Panc1 (cell line): Measurements from ENCODE around the gene ZNF593. TPM values are rescaled to one million over a fixed set of nuclear protein-coding genes. Genes with fewer than 3 reads are reported as not detected.

Experiments used
- ATAC-seq: fragments of 200-7000 bp; cut with Tn5 transposase; 2 replicates; pipeline ENCODE4 v1.9.1; 2020; ENCODE audit warnings: mild to moderate bottlenecking, moderate library complexity
- BruUV-seq: library from RNA; stranded (reverse); fragments of 400-500 nt; replicated peaks from 2 replicates; lab custom pipeline; 2021; lab: Mats Ljungman, UMichigan
- CTCF ChIA-PET: fragments of 300-600 bp; sonication (Branson Sonifier 250); formaldehyde crosslinking; loops from one replicate; lab custom pipeline; 2022; ENCODE audit warnings: antibody characterized with exemption; lab: Charles Lee
- POLR2A ChIA-PET: fragments of 300-600 bp; sonication (Branson Sonifier 250); formaldehyde crosslinking; loops from one replicate; lab custom pipeline; 2022; ENCODE audit warnings: antibody characterized with exemption; lab: Charles Lee
- DNase-seq: peaks from one replicate; pipeline ENCODE4 v3.0.0-alpha.2; 2010; ENCODE audit warnings: low read depth, low spot score
- H3K27ac ChIP-seq: 2 replicates; pipeline ENCODE4 v1.5.1; 2011; ENCODE audit warnings: mild to moderate bottlenecking, low read length, inconsistent platforms
- H3K27me3 ChIP-seq: fragments of 200-500 bp; sonication (Bioruptor generic); 2 replicates; pipeline ENCODE4 v1.6.0; 2014; ENCODE audit warnings: low read length, inconsistent platforms; ENCODE audit not compliant: control insufficient read depth, insufficient read depth
- H3K36me3 ChIP-seq: fragments of 200-500 bp; sonication (Bioruptor generic); 2 replicates; pipeline ENCODE4 v1.5.1; 2014; ENCODE audit warnings: inconsistent platforms, mild to moderate bottlenecking, low read length, moderate library complexity; ENCODE audit not compliant: control insufficient read depth, insufficient read depth
- H3K4me1 ChIP-seq: 2 replicates; pipeline ENCODE4 v1.5.1; 2011; ENCODE audit warnings: inconsistent platforms, mild to moderate bottlenecking, low read length, moderate library complexity; ENCODE audit not compliant: control insufficient read depth, insufficient read depth
- H3K4me3 ChIP-seq, 2 experiments: 2 replicates each; pipeline ENCODE4 v1.5.1; 2011 to 2012; ENCODE audit warnings: low read depth in 2 of 2, low read length in 2 of 2, mild to moderate bottlenecking in 2 of 2, inconsistent platforms in 1 of 2, moderate library complexity in 1 of 2
- H3K9me3 ChIP-seq: fragments of 200-500 bp; sonication (Bioruptor generic); 2 replicates; pipeline ENCODE4 v1.5.1; 2014; ENCODE audit warnings: low read depth, mild to moderate bottlenecking, inconsistent platforms, low read length, moderate library complexity; ENCODE audit not compliant: control insufficient read depth, insufficient read depth
- CTCF ChIP-seq: fragments of 450-650 bp; IDR thresholded peaks from 2 replicates; pipeline ENCODE4 v1.5.1; 2017; ENCODE audit warnings: mild to moderate bottlenecking
- POLR2AphosphoS5 ChIP-seq: IDR thresholded peaks from 2 replicates; pipeline ENCODE4 v1.6.1; 2012; ENCODE audit warnings: mild to moderate bottlenecking, low read depth, low read length, moderate library complexity
- REST ChIP-seq, 2 experiments: IDR thresholded peaks; 2 replicates each; pipeline ENCODE4 v1.6.1; 2011 to 2012; ENCODE audit warnings: low read depth in 2 of 2, control low read depth in 1 of 2, low read length in 1 of 2, mild to moderate bottlenecking in 1 of 2, moderate library complexity in 1 of 2; ENCODE audit not compliant: insufficient read depth in 1 of 2
- SIN3A ChIP-seq: IDR thresholded peaks from 2 replicates; pipeline ENCODE4 v1.6.1; 2012; ENCODE audit warnings: low read depth, mild to moderate bottlenecking, low read length, moderate library complexity, borderline replicate concordance; ENCODE audit not compliant: insufficient read depth
- TCF7L2 ChIP-seq: IDR thresholded peaks from 2 replicates; pipeline ENCODE4 v1.6.1; 2011; ENCODE audit warnings: mild to moderate bottlenecking, low read depth, low read length, inconsistent platforms
- in situ Hi-C: cut with HindIII; loops from 2 replicates; pipeline ENCODE4 v1.10.0; 2016; ENCODE audit warnings: low sequenced_read_pairs, low pct_unique_long_range_greater_than_20kb
- intact Hi-C: fragments of 100-400 bp; cut with micrococcal nuclease; formaldehyde crosslinking; loops from one replicate; pipeline ENCODE4 v1.10.0; 2022; ENCODE audit not compliant: unreplicated experiment
- total RNA-seq: library from RNA; stranded (reverse); gene quantifications from one replicate; pipeline ENCODE4 v1.2.1, GENCODE V29; 2021; ENCODE audit not compliant: unreplicated experiment

Gene ZNF593
- total RNA-seq, 1 experiment from 2014 or later = 108 TPM

- Histone ChIP-seq H3K4me3 (peak overlapping the region in 1 of 2 experiments; percentile 43; a peak in 3 of 4 replicates), H3K36me3 (no peaks in the 10 kb centered on the region), H3K9me3 (no peaks in the 10 kb centered on the region), H3K4me1 (0 out of 2 replicates have a peak, but pooled peaks cover 4% of the 10 kb centered on the region), H3K27ac (peak overlapping the region; percentile 35; the same call in 1 of the 2 replicates), H3K27me3 (no peaks in the 10 kb centered on the region)
- ChIA-PET POLR2A (no interaction called here), CTCF (interaction anchor here (0.7 to 1.6 kb wide), 2 partner anchors 8 to 19 kb away, joined by 3 to 6 read pairs; no protein-coding TSS in a partner anchor)
- in situ Hi-C loops = no loop called here
- intact Hi-C loops = no loop called here
- no peak for TF ChIP-seq POLR2AphosphoS5
- TF ChIP-seq REST (IDR thresholded peaks at IDR 0.05; ENCODE audit: insufficient read depth in 1 of 2, low read depth in 2 of 2, low read length in 1 of 2) = no peak
- no peak for TF ChIP-seq CTCF
- TF ChIP-seq TCF7L2 = no peak
- no peak for TF ChIP-seq SIN3A
- no TSS peak for BruUV-seq
- no peak for DNase-seq
- no peak for ATAC-seq
Measured at GRCh38 chr1:26142159-26142558, 27.5 kb upstream of the ZNF593 start.

- intact Hi-C loops (loop anchor here (1.0 to 5.0 kb wide), 2 partner anchors 40 to 108 kb away; no protein-coding TSS in a partner anchor), in situ Hi-C loops (no loop called here)
- POLR2A ChIA-PET = no interaction called here
- Histone ChIP-seq H3K9me3 (no peaks in the 10 kb centered on the region), H3K4me3 (peak overlapping the region in 1 of 2 experiments; percentile 15; a peak in 1 of 4 replicates), H3K27ac (no peak overlapping the region), H3K4me1 (0 out of 2 replicates have a peak, but pooled peaks cover 4% of the 10 kb centered on the region), H3K27me3 (no peaks in the 10 kb centered on the region), H3K36me3 (no peaks in the 10 kb centered on the region)
- BruUV-seq = no TSS peak
- CTCF ChIA-PET = interaction anchor here (0.6 to 1.8 kb wide), 10 partner anchors 12 to 127 kb away, joined by 3 to 17 read pairs (median 4); partner anchors contain the start of gene CEP85
- DNase-seq (peak; percentile 69), ATAC-seq (peak; percentile 98)
- TF ChIP-seq POLR2AphosphoS5 (no peak), CTCF (peak; percentile 87)
Measured at GRCh38 chr1:26145041-26145959, 24.4 kb upstream of the ZNF593 start.
